ENCODE measurements around the gene RNGTT.

RNGTT gene

GRCh38 chr6:88680654-88681053 lies 282.8 kb downstream of the RNGTT start:
- no peaks in the 10 kb centered on the region for H3K9me3 Mint-ChIP-seq (ENCODE audit: low read depth)
- H3K27me3 Mint-ChIP-seq, result no peaks in the 10 kb centered on the region
- peaks cover 2% of the 10 kb centered on the region for H3K4me1 Mint-ChIP-seq (ENCODE audit: low read depth)
- H3K36me3 Mint-ChIP-seq, result peaks cover 19% of the 10 kb centered on the region
- no peak overlapping the region for H3K4me3 Mint-ChIP-seq
- H3K27ac Mint-ChIP-seq, result no peak overlapping the region

DNA sequence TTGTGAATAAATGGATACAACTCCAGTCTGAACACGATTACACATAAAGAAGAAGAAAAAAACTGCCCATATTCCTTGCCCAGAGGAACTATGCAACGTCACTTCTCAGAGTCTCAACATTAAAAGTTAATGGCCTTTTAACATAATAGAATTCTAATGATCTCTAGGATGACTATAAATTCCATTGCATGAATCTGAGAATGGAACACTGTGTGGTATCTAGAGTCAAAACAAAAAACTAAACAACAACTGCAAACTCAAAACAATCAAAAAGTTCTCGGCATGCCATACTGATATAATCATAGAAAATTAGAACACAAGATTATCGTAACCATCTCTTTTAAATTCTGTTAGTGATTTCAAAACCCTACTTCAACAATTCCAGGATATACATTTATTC lies 283.6 kb downstream of the RNGTT start:
- H3K36me3 Mint-ChIP-seq, result peaks cover 23% of the 10 kb centered on the region
- H3K27ac Mint-ChIP-seq, result no peak overlapping the region
- peaks cover 2% of the 10 kb centered on the region for H3K4me1 Mint-ChIP-seq (ENCODE audit: low read depth)
- no peak overlapping the region for H3K4me3 Mint-ChIP-seq
- H3K27me3 Mint-ChIP-seq, result no peaks in the 10 kb centered on the region
- H3K9me3 Mint-ChIP-seq (ENCODE audit: low read depth), result no peaks in the 10 kb centered on the region

GRCh38 chr6:88677356-88677755 lies 286.1 kb downstream of the RNGTT start:
- H3K4me1 Mint-ChIP-seq (ENCODE audit: low read depth), result no peaks in the 10 kb centered on the region
- no peak overlapping the region for H3K27ac Mint-ChIP-seq
- no peaks in the 10 kb centered on the region for H3K9me3 Mint-ChIP-seq (ENCODE audit: low read depth)
- H3K4me3 Mint-ChIP-seq, result no peak overlapping the region
- no peaks in the 10 kb centered on the region for H3K27me3 Mint-ChIP-seq
- peaks cover 42% of the 10 kb centered on the region for H3K36me3 Mint-ChIP-seq

DNA sequence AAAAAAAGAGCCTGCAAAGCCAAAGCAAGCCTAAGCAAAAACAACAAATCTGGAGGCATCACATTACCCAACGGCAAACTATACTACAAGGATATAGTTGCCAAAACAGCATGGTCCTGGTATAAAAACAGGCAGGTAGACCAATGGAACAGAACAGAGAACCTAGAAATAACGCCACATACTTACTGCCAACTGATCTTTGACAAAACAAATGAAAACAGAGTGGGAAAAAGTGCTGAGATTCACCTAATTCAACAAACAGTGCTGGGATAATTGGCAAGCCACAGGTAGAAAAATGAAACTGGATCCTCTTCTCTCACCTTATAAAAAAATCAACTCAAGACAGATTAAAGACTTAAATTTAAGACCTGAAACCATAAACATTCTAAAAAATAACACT lies 291.8 kb downstream of the RNGTT start:
- no peak overlapping the region for H3K27ac Mint-ChIP-seq
- no peaks in the 10 kb centered on the region for H3K27me3 Mint-ChIP-seq
- peaks cover 6% of the 10 kb centered on the region for H3K9me3 Mint-ChIP-seq (ENCODE audit: low read depth)
- no peak overlapping the region for H3K4me3 Mint-ChIP-seq
- H3K4me1 Mint-ChIP-seq (ENCODE audit: low read depth), result no peaks in the 10 kb centered on the region
- peaks cover 72% of the 10 kb centered on the region for H3K36me3 Mint-ChIP-seq

DNA sequence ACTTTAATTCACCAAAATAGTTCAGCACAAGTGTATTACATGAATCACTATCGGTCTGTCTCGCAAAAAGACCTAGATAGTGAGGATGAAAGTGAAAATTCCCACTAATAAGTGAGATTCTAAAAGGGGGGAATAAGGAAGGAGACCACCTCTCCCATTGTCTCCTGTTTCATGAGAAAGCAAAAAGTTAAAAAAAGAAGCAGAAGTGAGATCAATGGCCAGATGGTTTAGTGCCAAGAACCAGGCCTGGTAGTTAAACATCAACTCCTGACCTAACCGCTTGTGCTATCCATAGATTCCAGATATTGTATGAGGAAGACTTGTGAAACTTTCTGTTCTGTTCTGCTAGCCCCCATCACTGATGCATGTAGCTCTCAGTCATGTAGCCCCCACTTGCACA lies 293.0 kb downstream of the RNGTT start:
- Mint-ChIP-seq H3K27me3 (no peaks in the 10 kb centered on the region), H3K27ac (no peak overlapping the region), H3K4me3 (no peak overlapping the region), H3K4me1 (ENCODE audit: low read depth) (no peaks in the 10 kb centered on the region), H3K36me3 (peaks cover 68% of the 10 kb centered on the region), H3K9me3 (ENCODE audit: low read depth) (peaks cover 6% of the 10 kb centered on the region)

GRCh38 chr6:88669475-88669874 lies 293.9 kb downstream of the RNGTT start:
- peaks cover 67% of the 10 kb centered on the region for H3K36me3 Mint-ChIP-seq

GRCh38 chr6:88666901-88667300 lies 296.5 kb downstream of the RNGTT start:
- no peak overlapping the region for H3K27ac Mint-ChIP-seq
- H3K4me1 Mint-ChIP-seq (ENCODE audit: low read depth), result no peaks in the 10 kb centered on the region
- H3K9me3 Mint-ChIP-seq (ENCODE audit: low read depth), result peaks cover 16% of the 10 kb centered on the region
- peaks cover 62% of the 10 kb centered on the region for H3K36me3 Mint-ChIP-seq
- no peak overlapping the region for H3K4me3 Mint-ChIP-seq
- no peaks in the 10 kb centered on the region for H3K27me3 Mint-ChIP-seq

More at GRCh38 chr6:88669475-88669874, 293.9 kb downstream of the RNGTT start:
- H3K27me3 Mint-ChIP-seq, result no peaks in the 10 kb centered on the region
- no peak overlapping the region for H3K4me3 Mint-ChIP-seq
- no peak overlapping the region for H3K27ac Mint-ChIP-seq
- no peaks in the 10 kb centered on the region for H3K4me1 Mint-ChIP-seq (ENCODE audit: low read depth)
- peaks cover 6% of the 10 kb centered on the region for H3K9me3 Mint-ChIP-seq (ENCODE audit: low read depth)

GRCh38 chr6:88665131-88665530 lies 298.3 kb downstream of the RNGTT start:
- Mint-ChIP-seq H3K4me3 (no peak overlapping the region), H3K27ac (no peak overlapping the region), H3K27me3 (no peaks in the 10 kb centered on the region), H3K9me3 (ENCODE audit: low read depth) (peaks cover 28% of the 10 kb centered on the region), H3K4me1 (ENCODE audit: low read depth) (no peaks in the 10 kb centered on the region), H3K36me3 (peaks cover 61% of the 10 kb centered on the region)

DNA sequence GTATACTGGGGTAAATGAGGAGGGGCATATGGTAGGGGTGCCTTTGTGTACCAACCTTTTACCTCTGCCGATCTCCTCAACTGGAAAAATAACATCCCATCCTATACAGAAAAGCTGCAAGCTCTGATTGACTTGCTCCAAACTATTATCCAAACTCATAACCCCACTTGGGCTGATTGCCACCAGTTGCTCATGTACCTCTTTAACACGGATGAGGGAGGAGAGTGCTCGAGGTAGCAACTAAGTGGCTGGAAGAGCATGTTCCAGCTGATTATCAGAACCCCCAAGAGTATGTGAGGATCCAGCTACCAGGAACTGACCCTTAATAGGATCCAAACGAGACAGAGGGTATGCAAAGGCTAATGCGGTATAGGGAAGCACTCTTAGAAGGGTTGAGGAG lies 299.6 kb downstream of the RNGTT start:
- Mint-ChIP-seq H3K4me1 (ENCODE audit: low read depth) (no peaks in the 10 kb centered on the region), H3K4me3 (no peak overlapping the region), H3K36me3 (peaks cover 66% of the 10 kb centered on the region), H3K27ac (no peak overlapping the region), H3K27me3 (no peaks in the 10 kb centered on the region), H3K9me3 (ENCODE audit: low read depth) (peaks cover 39% of the 10 kb centered on the region)

GRCh38 chr6:88662653-88663174 lies 300.7 kb downstream of the RNGTT start:
- H3K9me3 Mint-ChIP-seq (ENCODE audit: low read depth), result peaks cover 44% of the 10 kb centered on the region
- H3K36me3 Mint-ChIP-seq, result peaks cover 68% of the 10 kb centered on the region
- H3K4me3 Mint-ChIP-seq, result no peak overlapping the region
- H3K27ac Mint-ChIP-seq, result no peak overlapping the region
- H3K27me3 Mint-ChIP-seq, result no peaks in the 10 kb centered on the region
- no peaks in the 10 kb centered on the region for H3K4me1 Mint-ChIP-seq (ENCODE audit: low read depth)

DNA sequence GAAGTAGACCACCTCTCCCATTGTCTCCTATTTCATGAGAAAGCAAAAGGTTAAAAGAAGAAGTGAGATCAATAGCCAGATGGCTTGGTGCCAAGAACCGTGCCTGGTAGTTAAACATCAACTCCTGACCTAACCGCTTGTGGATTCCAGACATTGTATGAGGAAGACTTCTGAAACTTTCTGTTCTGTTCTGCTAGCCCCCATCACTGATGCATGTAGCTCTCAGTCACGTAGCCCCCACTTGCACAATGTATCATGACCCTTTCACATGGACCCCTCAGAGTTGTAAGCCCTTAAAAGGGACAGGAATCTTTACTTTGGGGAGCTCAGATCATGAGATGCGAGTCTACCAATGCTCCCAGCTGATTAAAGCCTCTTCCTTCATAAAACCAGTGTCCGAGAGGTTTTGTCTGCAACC lies 301.2 kb downstream of the RNGTT start:
- Mint-ChIP-seq H3K36me3 (peaks cover 70% of the 10 kb centered on the region), H3K9me3 (ENCODE audit: low read depth) (peaks cover 44% of the 10 kb centered on the region), H3K4me3 (no peak overlapping the region), H3K27ac (no peak overlapping the region), H3K27me3 (no peaks in the 10 kb centered on the region), H3K4me1 (ENCODE audit: low read depth) (no peaks in the 10 kb centered on the region)

GRCh38 chr6:88661136-88661535 lies 302.3 kb downstream of the RNGTT start:
- no peaks in the 10 kb centered on the region for H3K4me1 Mint-ChIP-seq (ENCODE audit: low read depth)
- no peaks in the 10 kb centered on the region for H3K27me3 Mint-ChIP-seq
- peaks cover 68% of the 10 kb centered on the region for H3K36me3 Mint-ChIP-seq
- H3K9me3 Mint-ChIP-seq (ENCODE audit: low read depth), result peaks cover 44% of the 10 kb centered on the region
- H3K4me3 Mint-ChIP-seq, result no peak overlapping the region
- no peak overlapping the region for H3K27ac Mint-ChIP-seq

- Mint-ChIP-seq H3K9me3 (ENCODE audit: low read depth) (peaks cover 21% of the 10 kb centered on the region), H3K27ac (no peak overlapping the region), H3K4me1 (ENCODE audit: low read depth) (peaks cover 4% of the 10 kb centered on the region), H3K27me3 (no peaks in the 10 kb centered on the region), H3K36me3 (peaks cover 40% of the 10 kb centered on the region), H3K4me3 (no peak overlapping the region)
Observed at GRCh38 chr6:88655586-88655985, 307.8 kb downstream of the RNGTT start.

GRCh38 chr6:88653936-88654335 lies 309.5 kb downstream of the RNGTT start:
- Mint-ChIP-seq H3K4me1 (ENCODE audit: low read depth) (peaks cover 4% of the 10 kb centered on the region), H3K36me3 (peaks cover 32% of the 10 kb centered on the region), H3K27ac (no peak overlapping the region), H3K27me3 (no peaks in the 10 kb centered on the region), H3K4me3 (no peak overlapping the region), H3K9me3 (ENCODE audit: low read depth) (peaks cover 6% of the 10 kb centered on the region)

DNA sequence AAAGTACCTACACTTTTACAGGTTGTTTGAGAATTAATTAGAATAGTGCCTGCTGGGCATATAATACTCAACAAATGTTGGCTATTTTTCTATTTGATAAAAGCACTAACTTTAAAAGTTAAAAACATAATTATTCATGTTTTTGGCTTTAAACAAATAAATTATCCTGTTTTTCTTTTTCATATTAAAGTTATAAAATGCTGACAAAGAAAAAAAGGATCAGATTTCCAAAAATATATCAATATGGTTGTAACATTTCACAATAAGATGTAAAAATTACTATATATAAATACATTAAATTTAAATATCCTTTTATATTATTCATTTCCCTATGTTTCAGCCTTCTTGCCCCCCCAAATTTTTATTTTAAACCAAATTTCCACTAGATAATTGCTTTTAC lies 312.0 kb downstream of the RNGTT start:
- H3K36me3 Mint-ChIP-seq, result peaks cover 18% of the 10 kb centered on the region
- H3K27ac Mint-ChIP-seq, result no peak overlapping the region
- H3K9me3 Mint-ChIP-seq (ENCODE audit: low read depth), result no peaks in the 10 kb centered on the region
- no peaks in the 10 kb centered on the region for H3K27me3 Mint-ChIP-seq
- H3K4me1 Mint-ChIP-seq (ENCODE audit: low read depth), result peaks cover 4% of the 10 kb centered on the region
- no peak overlapping the region for H3K4me3 Mint-ChIP-seq

DNA sequence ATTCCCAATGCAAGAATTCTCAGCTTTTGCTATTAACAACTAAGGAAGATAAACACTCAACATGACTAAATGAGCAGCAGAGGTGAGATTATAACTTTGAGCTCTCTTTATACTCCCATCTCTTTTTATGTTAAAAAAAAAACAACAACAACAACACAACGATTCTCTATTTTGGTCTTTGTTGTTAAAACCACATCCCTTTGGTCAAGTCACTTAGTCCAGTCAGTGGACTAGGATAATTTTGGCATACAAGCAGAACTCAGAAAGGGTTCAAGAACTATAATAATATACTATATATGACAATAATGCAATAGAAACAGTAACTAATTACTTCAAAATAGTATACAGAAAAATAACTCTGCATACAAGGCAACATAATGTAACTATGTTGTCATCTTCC lies 312.4 kb downstream of the RNGTT start:
- Mint-ChIP-seq H3K9me3 (ENCODE audit: low read depth) (no peaks in the 10 kb centered on the region), H3K4me3 (no peak overlapping the region), H3K27me3 (no peaks in the 10 kb centered on the region), H3K4me1 (ENCODE audit: low read depth) (peaks cover 4% of the 10 kb centered on the region), H3K27ac (no peak overlapping the region), H3K36me3 (peaks cover 18% of the 10 kb centered on the region)

Measured in activated naive CD8-positive, alpha-beta T cell (primary cell).